GM21360 (cell line): ENCODE measurements around the gene ASIC4.

Source experiments
- ATAC-seq: cut with Tn5 transposase; IDR thresholded peaks from one replicate; pipeline ENCODE4 v1.9.1; 2021; ENCODE audit warnings: mild to moderate bottlenecking, moderate library complexity; ENCODE audit not compliant: unreplicated experiment

The ASIC4 gene

GRCh38 chr2:219565130-219566080 is 51.1 kb downstream of the ASIC4 start:
- ATAC-seq, result no peak

DNA sequence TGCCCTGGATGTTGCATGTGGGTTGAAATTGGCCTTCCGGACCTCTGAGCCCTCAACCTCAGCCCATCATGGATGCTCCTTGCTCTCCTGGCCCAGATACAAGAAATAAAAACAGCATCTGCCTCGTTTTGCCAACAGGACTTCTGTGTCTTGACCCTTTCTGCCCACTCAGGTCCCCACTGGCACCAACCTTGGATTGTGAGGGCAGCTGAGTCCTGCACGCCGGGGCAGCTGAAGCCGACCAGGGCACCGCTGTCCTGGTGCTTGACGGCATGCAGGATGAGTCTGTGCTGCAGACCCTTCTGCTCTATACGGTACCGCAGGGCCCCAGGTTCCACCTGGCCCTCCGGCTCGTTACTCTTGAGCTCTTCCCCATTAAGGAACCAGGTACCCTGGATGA is 52.4 kb downstream of the ASIC4 start:
- ATAC-seq, result no peak

- ATAC-seq, result no peak
Measured at GRCh38 chr2:219567131-219567530, 52.8 kb downstream of the ASIC4 start.

DNA sequence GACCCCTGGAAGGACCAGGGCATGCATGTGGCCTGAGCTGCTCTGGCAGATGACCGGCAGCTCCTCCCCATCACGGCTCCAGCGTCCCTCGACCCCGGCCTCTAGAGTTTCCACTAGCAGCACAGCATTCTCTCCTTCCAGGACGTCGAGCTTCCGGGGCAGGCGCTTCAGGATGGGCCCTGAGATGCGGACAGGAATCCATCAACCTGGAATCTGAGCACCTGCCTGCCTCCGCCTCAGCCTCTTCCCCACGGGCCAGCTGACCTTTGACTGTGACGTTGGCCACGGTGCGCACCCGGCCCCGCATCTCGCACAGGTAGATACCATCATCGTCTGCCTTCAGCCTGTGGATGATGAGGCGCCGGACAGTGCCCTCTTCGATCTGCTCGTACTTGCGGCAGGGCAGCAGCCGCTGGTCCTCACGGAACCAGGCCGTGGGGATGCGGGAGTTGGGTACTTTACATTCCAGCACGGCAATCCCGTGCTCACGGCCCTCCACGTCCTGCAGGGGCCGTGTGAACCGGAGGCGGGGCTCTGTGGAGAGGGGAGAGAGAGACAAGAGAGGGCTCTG is 53.6 kb downstream of the ASIC4 start:
- no peak for ATAC-seq

- no peak for ATAC-seq
Measured at GRCh38 chr2:219569041-219569440, 54.8 kb downstream of the ASIC4 start.

DNA sequence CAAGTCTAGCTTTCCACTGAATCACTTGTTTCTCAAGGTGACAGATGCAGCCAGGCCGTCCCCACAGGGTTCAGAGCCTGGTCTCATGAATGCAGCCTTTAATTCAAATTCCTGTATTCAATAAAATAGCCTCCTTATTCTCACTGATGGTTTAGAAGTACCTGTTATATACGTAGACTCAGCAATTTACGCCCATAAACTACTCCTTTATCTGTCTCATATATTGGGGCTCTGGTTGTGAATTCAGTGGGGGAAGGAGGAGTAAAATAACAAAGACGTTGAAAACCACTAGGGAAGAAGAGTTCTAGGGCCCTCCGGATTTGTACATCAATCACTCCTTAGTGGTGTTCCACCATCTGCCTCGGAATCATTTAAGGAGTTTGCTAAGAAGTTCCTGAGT is 55.4 kb downstream of the ASIC4 start:
- no peak for ATAC-seq

DNA sequence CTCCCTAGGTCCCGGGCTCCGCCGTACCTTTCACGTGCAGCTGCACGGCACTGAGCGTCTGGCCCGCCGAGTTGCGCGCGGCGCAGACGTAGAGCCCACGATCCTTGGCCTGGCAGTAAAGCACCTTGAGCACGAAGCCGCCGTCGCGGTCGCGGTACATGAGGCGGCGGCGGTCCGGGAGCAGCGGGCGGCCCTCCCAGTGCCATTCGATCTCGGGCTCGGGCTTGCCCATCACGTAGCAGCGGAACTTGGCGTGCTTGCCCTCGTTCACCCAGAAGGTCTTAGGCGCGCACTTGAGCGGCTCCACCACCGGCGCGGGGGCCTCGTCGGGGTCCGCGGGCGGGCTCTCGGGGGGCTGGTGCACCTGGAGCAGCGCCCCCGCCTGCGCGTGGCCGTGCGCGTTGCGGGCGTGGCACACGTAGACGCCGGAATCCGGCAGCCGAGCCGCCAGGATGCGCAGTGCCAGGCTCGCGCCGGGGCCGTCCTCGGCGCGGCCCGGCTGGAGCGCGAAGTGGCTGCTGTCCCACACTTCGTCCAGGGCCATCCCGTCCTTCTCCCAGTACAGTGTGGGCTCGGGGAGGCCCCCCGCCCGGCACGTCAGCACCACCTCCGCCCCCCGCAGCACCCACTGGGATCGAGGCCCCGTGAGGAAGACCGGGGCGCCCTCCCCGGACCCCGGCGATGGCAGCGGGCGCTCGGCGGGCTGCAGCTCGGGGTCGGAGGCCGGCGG is 56.1 kb downstream of the ASIC4 start:
- ATAC-seq, result no peak

GRCh38 chr2:219570924-219571310 is 56.6 kb downstream of the ASIC4 start:
- no peak for ATAC-seq

- ATAC-seq, result no peak
Measured at GRCh38 chr2:219571311-219572236, 57.3 kb downstream of the ASIC4 start, which contains the start of gene OBSL1. TSS of gene OBSL1 (minus strand) at chr2:219571539. CDS start at chr2:219571232, 307 bp downstream.

DNA sequence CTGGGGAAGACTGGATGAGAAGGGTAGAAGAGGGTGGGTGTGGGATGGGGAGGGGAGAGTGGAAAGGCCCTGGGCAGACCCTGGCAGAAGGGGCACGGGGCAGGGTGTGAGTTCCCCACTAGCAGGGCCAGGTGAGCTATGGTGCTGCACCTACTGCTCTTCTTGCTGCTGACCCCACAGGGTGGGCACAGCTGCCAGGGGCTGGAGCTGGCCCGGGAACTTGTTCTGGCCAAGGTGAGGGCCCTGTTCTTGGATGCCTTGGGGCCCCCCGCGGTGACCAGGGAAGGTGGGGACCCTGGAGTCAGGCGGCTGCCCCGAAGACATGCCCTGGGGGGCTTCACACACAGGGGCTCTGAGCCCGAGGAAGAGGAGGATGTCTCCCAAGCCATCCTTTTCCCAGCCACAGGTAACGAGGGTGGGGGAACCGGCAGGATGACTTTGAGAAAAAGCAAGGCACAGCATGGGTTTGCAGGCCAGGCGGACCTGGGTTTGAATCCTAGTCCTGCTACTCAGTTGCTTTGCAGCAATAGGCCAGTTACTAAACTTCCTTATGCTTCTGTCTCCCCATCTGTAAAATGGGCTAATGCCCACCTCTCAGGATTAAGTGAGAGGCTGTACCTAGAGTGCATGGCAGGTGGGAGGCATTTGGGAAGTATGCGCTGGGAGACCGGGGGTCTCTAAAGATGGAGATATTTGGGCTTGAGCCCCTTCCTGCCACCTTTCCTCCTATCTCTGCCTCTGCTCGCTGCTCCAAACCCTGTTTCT is 58.1 kb downstream of the ASIC4 start, which contains the start of gene INHA:
Gene INHA (plus strand): TSS at position 74 of the 765 bp plus-strand sequence. CDS start 65 bp downstream, at position 139.
- ATAC-seq, result no peak

- no peak for ATAC-seq
Measured at GRCh38 chr2:219573166-219573565, 58.9 kb downstream of the ASIC4 start.

DNA sequence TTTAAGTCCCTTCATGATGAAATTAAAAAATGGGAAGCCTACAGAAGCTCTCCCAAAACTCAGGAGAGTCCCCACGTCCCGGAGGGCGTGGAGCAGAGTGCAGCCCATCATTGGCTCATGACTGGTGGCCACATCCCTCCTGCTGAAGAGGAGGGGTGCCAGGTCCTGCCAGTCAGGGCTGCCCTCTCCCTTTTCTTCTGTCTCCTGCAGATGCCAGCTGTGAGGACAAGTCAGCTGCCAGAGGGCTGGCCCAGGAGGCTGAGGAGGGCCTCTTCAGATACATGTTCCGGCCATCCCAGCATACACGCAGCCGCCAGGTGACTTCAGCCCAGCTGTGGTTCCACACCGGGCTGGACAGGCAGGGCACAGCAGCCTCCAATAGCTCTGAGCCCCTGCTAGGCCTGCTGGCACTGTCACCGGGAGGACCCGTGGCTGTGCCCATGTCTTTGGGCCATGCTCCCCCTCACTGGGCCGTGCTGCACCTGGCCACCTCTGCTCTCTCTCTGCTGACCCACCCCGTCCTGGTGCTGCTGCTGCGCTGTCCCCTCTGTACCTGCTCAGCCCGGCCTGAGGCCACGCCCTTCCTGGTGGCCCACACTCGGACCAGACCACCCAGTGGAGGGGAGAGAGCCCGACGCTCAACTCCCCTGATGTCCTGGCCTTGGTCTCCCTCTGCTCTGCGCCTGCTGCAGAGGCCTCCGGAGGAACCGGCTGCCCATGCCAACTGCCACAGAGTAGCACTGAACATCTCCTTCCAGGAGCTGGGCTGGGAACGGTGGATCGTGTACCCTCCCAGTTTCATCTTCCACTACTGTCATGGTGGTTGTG is 60.4 kb downstream of the ASIC4 start:
- no peak for ATAC-seq

GRCh38 chr2:219575566-219576504 is 61.6 kb downstream of the ASIC4 start:
- no peak for ATAC-seq

GRCh38 chr2:219576505-219577388 is 62.5 kb downstream of the ASIC4 start:
- no peak for ATAC-seq

- no peak for ATAC-seq
Measured at GRCh38 chr2:219578811-219579613, 64.7 kb downstream of the ASIC4 start.

DNA sequence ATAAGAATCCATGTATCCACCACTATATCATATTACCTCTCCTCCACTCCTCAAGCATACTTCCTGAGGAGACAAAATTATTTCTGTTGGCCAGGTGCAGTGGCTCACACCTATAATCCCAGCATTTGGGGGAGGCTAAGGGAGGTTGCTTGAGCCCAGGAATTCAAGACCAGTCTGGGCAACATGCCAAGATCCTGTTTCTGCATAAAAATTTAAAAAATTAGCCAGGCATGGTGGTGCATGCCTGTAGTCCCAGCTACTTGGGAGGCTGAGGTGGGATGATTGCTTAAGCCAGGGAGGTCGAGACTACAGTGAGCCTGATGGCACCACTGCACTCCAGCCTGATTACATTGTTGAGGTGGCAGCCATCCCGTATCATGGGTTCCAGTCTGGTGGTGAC is 67.1 kb downstream of the ASIC4 start:
- ATAC-seq, result no peak
